DND-41 (cell line): Measurements from ENCODE around the gene NLRP11.

Source experiments
- ATAC-seq: fragments of 200-7000 bp; cut with Tn5 transposase; 3 replicates; pipeline ENCODE4 v1.9.1; 2021; ENCODE audit warnings: low read depth; ENCODE audit not compliant: insufficient read depth
- DNase-seq: peaks from one replicate; pipeline ENCODE4 v3.0.0-alpha.2; 2020
- H2AFZ ChIP-seq: 2 replicates; pipeline ENCODE4 v1.6.0; 2012; ENCODE audit warnings: low read depth, low read length
- H3K27ac ChIP-seq: 2 replicates; pipeline ENCODE4 v1.5.1; 2012; ENCODE audit warnings: low read length, inconsistent platforms
- H3K27me3 ChIP-seq: fragments of 200-600 bp; sonication (generic); 2 replicates; pipeline ENCODE4 v1.6.0; 2012; ENCODE audit warnings: low read length, mild to moderate bottlenecking, inconsistent platforms; ENCODE audit not compliant: insufficient read depth, poor library complexity
- H3K36me3 ChIP-seq: 2 replicates; pipeline ENCODE4 v1.5.1; 2012; ENCODE audit warnings: low read length, inconsistent platforms; ENCODE audit not compliant: insufficient read depth
- H3K4me1 ChIP-seq: 2 replicates; pipeline ENCODE4 v1.5.1; 2012; ENCODE audit warnings: mild to moderate bottlenecking, low read length; ENCODE audit not compliant: insufficient read depth
- H3K4me2 ChIP-seq: 2 replicates; pipeline ENCODE4 v1.6.0; 2012; ENCODE audit warnings: mild to moderate bottlenecking, moderate library complexity, low read length, inconsistent platforms; ENCODE audit not compliant: insufficient read depth
- H3K4me3 ChIP-seq, 2 experiments: fragments of 200-600 bp in 1 of 2; shearing (Covaris generic) in 1 of 2; 2 replicates each; pipeline ENCODE4 v1.5.1; 2012 to 2016; ENCODE audit warnings: inconsistent platforms in 2 of 2, low read length in 2 of 2, mild to moderate bottlenecking in 2 of 2, low read depth in 1 of 2, moderate library complexity in 1 of 2
- H3K79me2 ChIP-seq: 2 replicates; pipeline ENCODE4 v1.6.0; 2012; ENCODE audit warnings: low read length, inconsistent platforms; ENCODE audit not compliant: insufficient read depth
- H3K9ac ChIP-seq: 2 replicates; pipeline ENCODE4 v1.6.0; 2012; ENCODE audit warnings: low read depth, mild to moderate bottlenecking, inconsistent platforms, low read length, moderate library complexity
- H3K9me3 ChIP-seq: 2 replicates; pipeline ENCODE4 v1.5.1; 2012; ENCODE audit warnings: low read length, moderate library complexity, mild to moderate bottlenecking, inconsistent platforms; ENCODE audit not compliant: insufficient read depth, severe bottlenecking
- H4K20me1 ChIP-seq: 2 replicates; pipeline ENCODE4 v1.6.0; 2012; ENCODE audit warnings: low read length; ENCODE audit not compliant: insufficient read depth
- EZH2 ChIP-seq: IDR thresholded peaks from 3 replicates; pipeline ENCODE4 v1.6.1; 2012; ENCODE audit warnings: borderline replicate concordance, low read depth, mild to moderate bottlenecking, moderate library complexity, low read length, inconsistent platforms; ENCODE audit not compliant: severe bottlenecking
- TF ChIP-seq, protein P1 (sequence below): IDR thresholded peaks from 2 replicates; pipeline ENCODE4 v1.5.1; 2012; ENCODE audit warnings: borderline replicate concordance, low read length, moderate library complexity, mild to moderate bottlenecking; ENCODE audit not compliant: poor library complexity, severe bottlenecking; ENCODE audit errors: extremely low read depth

Gene NLRP11

DNA sequence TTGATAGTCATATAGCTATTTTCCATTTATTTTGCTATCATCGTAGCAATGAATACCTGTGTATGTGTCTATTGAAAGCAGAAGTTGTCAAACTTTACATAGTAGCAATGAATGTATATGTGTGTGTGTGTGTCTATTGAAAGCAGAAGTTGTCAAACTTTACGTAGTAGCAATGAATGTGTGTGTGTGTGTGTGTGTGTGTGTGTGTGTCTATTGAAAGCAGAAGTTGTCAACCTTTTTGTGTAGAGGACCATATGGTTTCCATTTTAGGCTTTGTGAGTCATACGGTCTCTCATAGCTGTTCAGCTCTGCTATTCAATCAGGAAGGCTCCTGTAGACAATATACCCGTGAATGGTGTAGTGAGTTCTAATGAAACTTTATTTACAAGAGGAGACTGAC is 25.4 kb upstream of the NLRP11 start:
- H3K27me3 ChIP-seq = no peaks in the 10 kb centered on the region
- no peak overlapping the region for H2AFZ ChIP-seq
- H3K36me3 ChIP-seq = no peaks in the 10 kb centered on the region
- no peaks in the 10 kb centered on the region for H4K20me1 ChIP-seq
- no peaks in the 10 kb centered on the region for H3K4me1 ChIP-seq
- H3K9ac ChIP-seq = no peak overlapping the region
- no peak overlapping the region for H3K4me2 ChIP-seq
- ATAC-seq (no peak), DNase-seq (no peak)
- no peaks in the 10 kb centered on the region for H3K9me3 ChIP-seq
- no peak overlapping the region for H3K4me3 ChIP-seq
- no peaks in the 10 kb centered on the region for H3K79me2 ChIP-seq
- TF ChIP-seq, protein P1, sequence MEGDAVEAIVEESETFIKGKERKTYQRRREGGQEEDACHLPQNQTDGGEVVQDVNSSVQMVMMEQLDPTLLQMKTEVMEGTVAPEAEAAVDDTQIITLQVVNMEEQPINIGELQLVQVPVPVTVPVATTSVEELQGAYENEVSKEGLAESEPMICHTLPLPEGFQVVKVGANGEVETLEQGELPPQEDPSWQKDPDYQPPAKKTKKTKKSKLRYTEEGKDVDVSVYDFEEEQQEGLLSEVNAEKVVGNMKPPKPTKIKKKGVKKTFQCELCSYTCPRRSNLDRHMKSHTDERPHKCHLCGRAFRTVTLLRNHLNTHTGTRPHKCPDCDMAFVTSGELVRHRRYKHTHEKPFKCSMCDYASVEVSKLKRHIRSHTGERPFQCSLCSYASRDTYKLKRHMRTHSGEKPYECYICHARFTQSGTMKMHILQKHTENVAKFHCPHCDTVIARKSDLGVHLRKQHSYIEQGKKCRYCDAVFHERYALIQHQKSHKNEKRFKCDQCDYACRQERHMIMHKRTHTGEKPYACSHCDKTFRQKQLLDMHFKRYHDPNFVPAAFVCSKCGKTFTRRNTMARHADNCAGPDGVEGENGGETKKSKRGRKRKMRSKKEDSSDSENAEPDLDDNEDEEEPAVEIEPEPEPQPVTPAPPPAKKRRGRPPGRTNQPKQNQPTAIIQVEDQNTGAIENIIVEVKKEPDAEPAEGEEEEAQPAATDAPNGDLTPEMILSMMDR = no peak
- no peak for TF ChIP-seq EZH2
- no peak overlapping the region for H3K27ac ChIP-seq

DNA sequence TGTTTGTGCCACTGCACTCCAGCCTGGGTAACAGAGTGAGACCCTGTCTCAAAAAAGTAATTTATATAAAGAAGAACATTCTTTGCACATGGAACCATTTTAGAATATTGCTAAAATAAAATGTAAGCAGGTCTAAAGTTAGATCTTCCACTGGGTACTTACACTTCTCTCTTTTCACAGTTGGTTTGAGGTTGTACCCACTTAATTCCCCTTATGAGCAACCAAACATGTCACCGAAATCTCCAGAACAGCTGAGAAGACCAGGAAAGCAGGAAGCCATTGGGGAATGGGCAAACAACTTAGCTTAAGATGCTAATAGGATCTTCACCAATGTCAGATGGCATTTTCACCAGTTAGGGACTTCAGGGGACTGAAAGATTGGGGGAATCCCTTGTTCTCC is 23.4 kb upstream of the NLRP11 start:
- no peak overlapping the region for H3K4me2 ChIP-seq
- H4K20me1 ChIP-seq = no peaks in the 10 kb centered on the region
- no peaks in the 10 kb centered on the region for H3K79me2 ChIP-seq
- no peak for DNase-seq
- H3K27me3 ChIP-seq = no peaks in the 10 kb centered on the region
- no peaks in the 10 kb centered on the region for H3K36me3 ChIP-seq
- TF ChIP-seq, protein P1 = no peak
- no peak for TF ChIP-seq EZH2
- no peak overlapping the region for H3K9ac ChIP-seq
- no peaks in the 10 kb centered on the region for H3K4me1 ChIP-seq
- ATAC-seq = no peak
- no peak overlapping the region for H3K4me3 ChIP-seq
- H3K9me3 ChIP-seq = no peaks in the 10 kb centered on the region
- no peak overlapping the region for H2AFZ ChIP-seq
- no peak overlapping the region for H3K27ac ChIP-seq

GRCh38 chr19:55838906-55839305 is 7.1 kb upstream of the NLRP11 start:
- TF ChIP-seq, protein P1 = no peak
- TF ChIP-seq EZH2 = no peak
- H3K79me2 ChIP-seq = no peaks in the 10 kb centered on the region
- no peak overlapping the region for H3K4me3 ChIP-seq
- H3K36me3 ChIP-seq = no peaks in the 10 kb centered on the region
- ATAC-seq (no peak), DNase-seq (no peak)
- H4K20me1 ChIP-seq = no peaks in the 10 kb centered on the region
- no peak overlapping the region for H3K9ac ChIP-seq
- H3K4me2 ChIP-seq = no peak overlapping the region
- H2AFZ ChIP-seq = no peak overlapping the region
- H3K9me3 ChIP-seq = no peaks in the 10 kb centered on the region
- H3K27me3 ChIP-seq = no peaks in the 10 kb centered on the region
- no peaks in the 10 kb centered on the region for H3K4me1 ChIP-seq
- H3K27ac ChIP-seq = no peak overlapping the region

- Histone ChIP-seq H3K27ac (no peak overlapping the region), H3K9me3 (no peaks in the 10 kb centered on the region), H3K27me3 (no peaks in the 10 kb centered on the region), H3K9ac (no peak overlapping the region), H3K4me1 (no peaks in the 10 kb centered on the region), H3K4me3 (no peak overlapping the region), H2AFZ (no peak overlapping the region), H4K20me1 (no peaks in the 10 kb centered on the region), H3K79me2 (no peaks in the 10 kb centered on the region), H3K4me2 (no peak overlapping the region), H3K36me3 (no peaks in the 10 kb centered on the region)
- DNase-seq (no peak), ATAC-seq (no peak)
- no peak for TF ChIP-seq EZH2
- TF ChIP-seq, protein P1 = no peak
These were observed 6.5 kb upstream of the NLRP11 start for GRCh38 chr19:55838251-55838650.
